ENCODE results near the gene ZDHHC12.
A peak's percentile ranks its signal among the peaks of the same experiment; 100 is the strongest.

ZDHHC12 gene

GRCh38 chr9:128723866-128724743 is at the start of gene ZDHHC12:
Gene ZDHHC12, minus strand, starts transcription at chr9:128724127. Its CDS starts 34 bp downstream, at chr9:128724093.
- Mint-ChIP-seq H3K27me3 (no peaks in the 10 kb centered on the region), H3K4me1 (ENCODE audit: low read depth) (peaks cover 39% of the 10 kb centered on the region), H3K4me3 (peak within 1 kb of the TSS; percentile 86), H3K27ac (peak within 1 kb of the TSS; percentile 94), H3K36me3 (ENCODE audit: low read depth) (peaks cover 39% of the 10 kb centered on the region), H3K9me3 (no peaks in the 10 kb centered on the region)
- DNase-seq, result peak; percentile 98

GRCh38 chr9:128773049-128773448 is 49.1 kb upstream of the ZDHHC12 start:
- no peaks in the 10 kb centered on the region for H3K9me3 Mint-ChIP-seq
- no peaks in the 10 kb centered on the region for H3K27me3 Mint-ChIP-seq
- H3K36me3 Mint-ChIP-seq (ENCODE audit: low read depth), result peaks cover 4% of the 10 kb centered on the region
- H3K4me1 Mint-ChIP-seq (ENCODE audit: low read depth), result peaks cover 29% of the 10 kb centered on the region
- DNase-seq, result no peak
- H3K27ac Mint-ChIP-seq, result no peak overlapping the region
- peak overlapping the region; percentile 93 for H3K4me3 Mint-ChIP-seq

GRCh38 chr9:128771745-128772519 is 48.0 kb upstream of the ZDHHC12 start, which contains the start of gene ZER1:
Gene ZER1, minus strand, starts transcription at chr9:128771927. Its CDS starts 16,362 bp downstream, at chr9:128755565.
- H3K9me3 Mint-ChIP-seq, result no peaks in the 10 kb centered on the region
- H3K27ac Mint-ChIP-seq, result peak within 1 kb of the TSS; percentile 94
- peak within 1 kb of the TSS; percentile 93 for H3K4me3 Mint-ChIP-seq
- no peaks in the 10 kb centered on the region for H3K27me3 Mint-ChIP-seq
- peak; percentile 98 for DNase-seq
- H3K36me3 Mint-ChIP-seq (ENCODE audit: low read depth), result peaks cover 8% of the 10 kb centered on the region
- peaks cover 35% of the 10 kb centered on the region for H3K4me1 Mint-ChIP-seq (ENCODE audit: low read depth)

GRCh38 chr9:128771094-128771721 is 47.3 kb upstream of the ZDHHC12 start:
- DNase-seq, result no peak
- Mint-ChIP-seq H3K4me3 (peak overlapping the region; percentile 93), H3K4me1 (ENCODE audit: low read depth) (peaks cover 36% of the 10 kb centered on the region), H3K9me3 (no peaks in the 10 kb centered on the region), H3K36me3 (ENCODE audit: low read depth) (peaks cover 8% of the 10 kb centered on the region), H3K27me3 (no peaks in the 10 kb centered on the region), H3K27ac (peak overlapping the region; percentile 94)

- Mint-ChIP-seq H3K36me3 (ENCODE audit: low read depth) (peaks cover 8% of the 10 kb centered on the region), H3K27ac (peak overlapping the region; percentile 94), H3K9me3 (no peaks in the 10 kb centered on the region), H3K27me3 (no peaks in the 10 kb centered on the region), H3K4me1 (ENCODE audit: low read depth) (peaks cover 36% of the 10 kb centered on the region), H3K4me3 (peak overlapping the region; percentile 93)
- DNase-seq, result no peak
Observed at GRCh38 chr9:128770286-128771030, 46.5 kb upstream of the ZDHHC12 start.

- Mint-ChIP-seq H3K9me3 (no peaks in the 10 kb centered on the region), H3K4me3 (no peak overlapping the region), H3K27ac (no peak overlapping the region), H3K27me3 (no peaks in the 10 kb centered on the region), H3K4me1 (ENCODE audit: low read depth) (peaks cover 44% of the 10 kb centered on the region), H3K36me3 (ENCODE audit: low read depth) (peaks cover 10% of the 10 kb centered on the region)
- DNase-seq, result no peak
Observed at GRCh38 chr9:128768606-128769005, 44.7 kb upstream of the ZDHHC12 start.

- Mint-ChIP-seq H3K4me1 (ENCODE audit: low read depth) (peaks cover 32% of the 10 kb centered on the region), H3K36me3 (ENCODE audit: low read depth) (peaks cover 6% of the 10 kb centered on the region), H3K27ac (no peak overlapping the region), H3K27me3 (no peaks in the 10 kb centered on the region), H3K9me3 (no peaks in the 10 kb centered on the region), H3K4me3 (no peak overlapping the region)
- no peak for DNase-seq
Observed at GRCh38 chr9:128765499-128765898, 41.6 kb upstream of the ZDHHC12 start.

GRCh38 chr9:128764361-128764760 is 40.4 kb upstream of the ZDHHC12 start:
- Mint-ChIP-seq H3K36me3 (ENCODE audit: low read depth) (peaks cover 6% of the 10 kb centered on the region), H3K27ac (peak overlapping the region; percentile 31), H3K9me3 (no peaks in the 10 kb centered on the region), H3K4me3 (no peak overlapping the region), H3K27me3 (no peaks in the 10 kb centered on the region), H3K4me1 (ENCODE audit: low read depth) (peaks cover 22% of the 10 kb centered on the region)
- DNase-seq, result no peak

- H3K9me3 Mint-ChIP-seq, result no peaks in the 10 kb centered on the region
- no peak overlapping the region for H3K27ac Mint-ChIP-seq
- DNase-seq, result no peak
- peaks cover 6% of the 10 kb centered on the region for H3K36me3 Mint-ChIP-seq (ENCODE audit: low read depth)
- peaks cover 14% of the 10 kb centered on the region for H3K4me1 Mint-ChIP-seq (ENCODE audit: low read depth)
- H3K4me3 Mint-ChIP-seq, result no peak overlapping the region
- no peaks in the 10 kb centered on the region for H3K27me3 Mint-ChIP-seq
Observed at GRCh38 chr9:128762671-128763449, 38.9 kb upstream of the ZDHHC12 start.

- H3K4me1 Mint-ChIP-seq (ENCODE audit: low read depth), result peaks cover 3% of the 10 kb centered on the region
- H3K27me3 Mint-ChIP-seq, result no peaks in the 10 kb centered on the region
Observed at GRCh38 chr9:128757602-128758001, 33.7 kb upstream of the ZDHHC12 start.

GRCh38 chr9:128753627-128754026 is 29.7 kb upstream of the ZDHHC12 start:
- Mint-ChIP-seq H3K4me3 (no peak overlapping the region), H3K36me3 (ENCODE audit: low read depth) (peaks cover 31% of the 10 kb centered on the region)

More at GRCh38 chr9:128757602-128758001, 33.7 kb upstream of the ZDHHC12 start:
- no peak for DNase-seq
- H3K27ac Mint-ChIP-seq, result no peak overlapping the region
- peaks cover 11% of the 10 kb centered on the region for H3K36me3 Mint-ChIP-seq (ENCODE audit: low read depth)
- no peak overlapping the region for H3K4me3 Mint-ChIP-seq
- H3K9me3 Mint-ChIP-seq, result no peaks in the 10 kb centered on the region

GRCh38 chr9:128750926-128751595 is 27.1 kb upstream of the ZDHHC12 start:
- no peak overlapping the region for H3K27ac Mint-ChIP-seq
- no peak overlapping the region for H3K4me3 Mint-ChIP-seq
- no peak for DNase-seq
- H3K9me3 Mint-ChIP-seq, result no peaks in the 10 kb centered on the region
- peaks cover 36% of the 10 kb centered on the region for H3K36me3 Mint-ChIP-seq (ENCODE audit: low read depth)
- H3K27me3 Mint-ChIP-seq, result no peaks in the 10 kb centered on the region
- H3K4me1 Mint-ChIP-seq (ENCODE audit: low read depth), result no peaks in the 10 kb centered on the region

More at GRCh38 chr9:128753627-128754026, 29.7 kb upstream of the ZDHHC12 start:
- peaks cover 3% of the 10 kb centered on the region for H3K4me1 Mint-ChIP-seq (ENCODE audit: low read depth)
- H3K27ac Mint-ChIP-seq, result no peak overlapping the region
- H3K9me3 Mint-ChIP-seq, result no peaks in the 10 kb centered on the region
- no peaks in the 10 kb centered on the region for H3K27me3 Mint-ChIP-seq
- DNase-seq, result no peak

GRCh38 chr9:128747241-128747640 is 23.3 kb upstream of the ZDHHC12 start:
- Mint-ChIP-seq H3K27me3 (no peaks in the 10 kb centered on the region), H3K27ac (no peak overlapping the region), H3K4me3 (no peak overlapping the region), H3K4me1 (ENCODE audit: low read depth) (no peaks in the 10 kb centered on the region), H3K9me3 (no peaks in the 10 kb centered on the region), H3K36me3 (ENCODE audit: low read depth) (peaks cover 26% of the 10 kb centered on the region)
- DNase-seq, result no peak

Data from activated T-cell treated with anti-CD3 and anti-CD28 coated beads, Interleukin-2, amount 50 U/mL, for 24 hours (primary cell).